Measurements from ENCODE around the gene ELL.

ELL gene

GRCh38 chr19:18421371-18421959, 100.4 kb downstream of the ELL start:
- TF ChIP-seq, protein P1, sequence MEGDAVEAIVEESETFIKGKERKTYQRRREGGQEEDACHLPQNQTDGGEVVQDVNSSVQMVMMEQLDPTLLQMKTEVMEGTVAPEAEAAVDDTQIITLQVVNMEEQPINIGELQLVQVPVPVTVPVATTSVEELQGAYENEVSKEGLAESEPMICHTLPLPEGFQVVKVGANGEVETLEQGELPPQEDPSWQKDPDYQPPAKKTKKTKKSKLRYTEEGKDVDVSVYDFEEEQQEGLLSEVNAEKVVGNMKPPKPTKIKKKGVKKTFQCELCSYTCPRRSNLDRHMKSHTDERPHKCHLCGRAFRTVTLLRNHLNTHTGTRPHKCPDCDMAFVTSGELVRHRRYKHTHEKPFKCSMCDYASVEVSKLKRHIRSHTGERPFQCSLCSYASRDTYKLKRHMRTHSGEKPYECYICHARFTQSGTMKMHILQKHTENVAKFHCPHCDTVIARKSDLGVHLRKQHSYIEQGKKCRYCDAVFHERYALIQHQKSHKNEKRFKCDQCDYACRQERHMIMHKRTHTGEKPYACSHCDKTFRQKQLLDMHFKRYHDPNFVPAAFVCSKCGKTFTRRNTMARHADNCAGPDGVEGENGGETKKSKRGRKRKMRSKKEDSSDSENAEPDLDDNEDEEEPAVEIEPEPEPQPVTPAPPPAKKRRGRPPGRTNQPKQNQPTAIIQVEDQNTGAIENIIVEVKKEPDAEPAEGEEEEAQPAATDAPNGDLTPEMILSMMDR (IDR thresholded peaks at IDR 0.05; ENCODE audit: control insufficient read depth, extremely low read depth, insufficient read depth) = no peak
- no peak overlapping the region for H3K4me3 ChIP-seq (ENCODE audit: low read depth, low read length)

DNA sequence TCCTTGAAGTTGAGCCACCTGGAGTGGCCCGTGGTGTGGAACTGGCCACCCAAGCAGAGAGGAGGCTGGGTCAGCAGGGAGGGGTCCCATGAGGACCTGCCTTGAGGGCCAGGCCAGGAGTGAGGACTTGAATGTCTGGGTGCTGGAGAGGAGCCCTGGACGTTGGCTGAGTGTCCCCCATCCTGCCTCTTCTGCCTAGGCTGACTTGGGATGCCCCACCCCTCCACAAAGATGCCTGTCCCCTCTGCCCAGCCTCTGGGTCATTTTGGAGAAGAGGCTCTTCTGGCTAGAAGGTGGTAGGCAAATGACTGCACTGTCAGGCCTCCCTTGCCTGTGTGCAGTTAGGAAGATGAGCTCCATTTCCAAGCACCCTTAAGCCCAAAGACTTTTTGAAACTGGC, 100.9 kb downstream of the ELL start:
- TF ChIP-seq, protein P1 (IDR thresholded peaks at IDR 0.05; ENCODE audit: control insufficient read depth, extremely low read depth, insufficient read depth) = no peak
- H3K4me3 ChIP-seq (ENCODE audit: low read depth, low read length) = peak overlapping the region; percentile 75

More at GRCh38 chr19:18421371-18421959, 100.4 kb downstream of the ELL start:
- DNase-seq (ENCODE audit: low read depth) = no peak

DNA sequence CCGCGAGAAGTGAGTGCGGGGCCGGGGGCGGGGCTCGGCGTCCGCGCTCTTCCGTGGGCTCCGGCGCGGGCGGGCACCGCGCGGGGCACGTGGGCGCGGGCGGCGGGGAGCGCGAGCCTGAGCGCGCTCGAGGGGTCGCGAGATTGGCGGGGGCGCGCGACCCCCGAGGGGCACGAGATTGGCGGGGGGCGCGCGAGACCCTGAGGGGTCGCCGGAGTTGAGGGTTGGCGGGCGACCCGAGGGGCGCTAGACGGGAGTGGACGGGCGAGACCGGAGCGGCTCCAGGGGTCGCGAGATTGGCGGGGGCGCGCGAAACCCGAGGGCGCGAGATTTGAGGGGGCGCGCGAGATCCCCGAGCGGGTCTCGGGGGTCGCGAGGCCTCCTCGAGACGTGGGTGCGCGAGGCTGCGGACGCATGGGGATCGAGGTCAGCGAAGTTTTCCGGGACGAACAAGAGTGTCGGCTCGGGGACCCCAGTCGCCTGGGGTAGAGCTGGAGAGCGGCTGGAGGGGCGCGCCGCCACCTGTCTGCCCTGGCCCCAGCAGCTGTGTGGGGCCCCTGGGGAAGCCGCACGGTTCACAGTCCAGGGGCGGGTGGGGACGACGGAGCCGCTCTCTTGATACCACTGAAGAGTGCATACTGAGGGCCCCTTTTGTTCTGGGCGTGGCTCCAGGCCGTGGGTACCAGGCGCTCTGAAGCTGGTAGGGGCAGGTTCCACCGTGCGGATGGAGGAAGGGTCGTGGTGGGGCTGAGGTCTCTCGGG, 102.0 kb downstream of the ELL start:
- TF ChIP-seq, protein P1 (IDR thresholded peaks at IDR 0.05; ENCODE audit: control insufficient read depth, extremely low read depth, insufficient read depth) = no peak
- DNase-seq (ENCODE audit: low read depth) = no peak
- peak overlapping the region; percentile 75 for H3K4me3 ChIP-seq (ENCODE audit: low read depth, low read length)

More for the DNA sequence above, 100.9 kb downstream of the ELL start:
- DNase-seq (ENCODE audit: low read depth) = no peak

- DNase-seq (ENCODE audit: low read depth) = peak; percentile 19
- TF ChIP-seq, protein P1 (IDR thresholded peaks at IDR 0.05; ENCODE audit: control insufficient read depth, extremely low read depth, insufficient read depth) = peak; percentile 65
- H3K4me3 ChIP-seq (ENCODE audit: low read depth, low read length) = peak within 1 kb of the TSS; percentile 75
Observed at GRCh38 chr19:18419195-18419698, 102.6 kb downstream of the ELL start, which contains the start of gene SSBP4. TSS of gene SSBP4 (plus strand) at chr19:18419398. CDS start at chr19:18419649, 251 bp downstream.

DNA sequence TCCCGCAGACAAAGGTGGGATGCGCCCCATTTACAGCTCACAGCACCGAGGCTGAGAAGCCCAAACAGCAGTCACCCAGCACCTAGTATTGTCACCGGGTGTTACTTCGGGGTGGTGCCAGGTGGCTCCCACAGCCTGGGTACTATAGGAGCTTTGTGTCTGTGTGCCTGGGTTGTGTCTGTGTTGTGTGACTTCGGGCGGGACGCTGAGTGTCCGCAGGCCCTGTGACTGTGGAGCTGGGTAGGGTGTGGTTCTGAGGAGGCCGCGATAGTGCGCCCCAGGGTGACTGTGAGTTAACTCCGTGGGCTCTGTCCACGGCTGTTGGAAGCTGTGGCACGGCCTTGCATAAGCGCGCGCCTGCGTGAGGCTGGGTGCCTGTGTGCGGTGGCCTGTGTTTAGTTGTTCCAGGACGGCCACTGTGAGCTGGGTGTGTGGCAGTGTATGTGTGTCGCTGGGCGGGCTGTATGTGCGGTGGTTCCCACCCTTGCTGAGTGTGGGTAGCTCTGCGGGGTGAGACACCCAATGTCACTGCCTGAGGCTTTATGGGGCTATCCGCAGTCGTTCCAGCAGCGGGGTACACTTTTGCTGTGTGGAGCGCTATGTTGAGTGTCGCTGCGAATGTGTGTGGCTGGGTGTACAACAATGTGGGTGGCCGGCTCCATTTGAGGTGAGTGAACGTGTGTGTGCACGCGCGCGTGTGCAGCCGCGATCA, 103.2 kb downstream of the ELL start:
- TF ChIP-seq, protein P1 (IDR thresholded peaks at IDR 0.05; ENCODE audit: control insufficient read depth, extremely low read depth, insufficient read depth) = no peak
- DNase-seq (ENCODE audit: low read depth) = no peak
- H3K4me3 ChIP-seq (ENCODE audit: low read depth, low read length) = peak overlapping the region; percentile 75

DNA sequence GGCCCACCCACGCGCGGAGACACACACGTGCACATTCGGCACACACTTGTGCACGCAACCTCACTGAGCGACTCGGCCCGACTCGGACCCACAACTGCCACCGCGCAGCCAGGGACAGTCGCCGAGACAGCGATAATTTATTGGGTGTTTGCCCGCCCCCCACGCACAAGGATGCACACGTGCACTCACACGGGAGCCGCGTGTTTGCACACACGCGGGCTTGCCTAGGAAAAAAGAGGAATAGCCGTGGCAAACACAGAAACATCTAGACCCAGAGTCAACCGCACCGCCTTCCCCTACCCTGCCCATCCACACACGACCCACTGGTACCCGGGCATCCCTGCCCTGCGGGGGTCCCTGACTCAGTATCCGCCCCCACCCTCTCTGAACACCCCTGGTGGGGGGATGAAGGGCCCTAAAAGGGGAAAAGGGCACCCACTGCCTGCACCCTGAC, 103.8 kb downstream of the ELL start:
- TF ChIP-seq, protein P1 (IDR thresholded peaks at IDR 0.05; ENCODE audit: control insufficient read depth, extremely low read depth, insufficient read depth) = no peak
- DNase-seq (ENCODE audit: low read depth) = no peak
- H3K4me3 ChIP-seq (ENCODE audit: low read depth, low read length) = no peak overlapping the region
